SK-N-SH (cell line): ENCODE data around the gene SCAI. TPM values are rescaled to one million over a fixed set of nuclear protein-coding genes. Genes with fewer than 3 reads are reported as not detected.

Experiments used
- CTCF ChIA-PET: fragments of 300-600, 350-600 bp; formaldehyde crosslinking; extraction: SDS; loops from one replicate; lab custom pipeline; 2021; lab: Yijun Ruan, JAX
- POLR2A ChIA-PET: fragments of 350-600 bp; sonication (Branson Sonifier 250); formaldehyde crosslinking; extraction: SDS; loops from one replicate; lab custom pipeline; 2020; ENCODE audit warnings: antibody characterized with exemption, inconsistent platforms; lab: Yijun Ruan, JAX
- DNase-seq: peaks from one replicate; pipeline ENCODE4 v3.0.0; 2012
- H2AFZ ChIP-seq: fragments of 200-600 bp; sonication (generic); 2 replicates; pipeline ENCODE4 v1.8.1; 2016; ENCODE audit warnings: antibody characterized with exemption, mild to moderate bottlenecking, low read depth
- H3F3A ChIP-seq: fragments of 200-600 bp; sonication (generic); replicated peaks from 2 replicates; pipeline ENCODE3; 2016; ENCODE audit warnings: antibody characterized with exemption, mild to moderate bottlenecking; ENCODE audit not compliant: insufficient read depth
- H3K27ac ChIP-seq, 2 experiments: fragments of 200-500 bp in 1 of 2; fragments of 200-600 bp in 1 of 2; sonication (Bioruptor generic) in 1 of 2; sonication (generic), shearing (Covaris generic) in 1 of 2; 2 replicates each; pipeline versions ENCODE4 v1.5.1 to v1.6.1; 2014 to 2016; ENCODE audit warnings: low read depth in 2 of 2, inconsistent platforms in 1 of 2, low read length in 1 of 2, mild to moderate bottlenecking in 1 of 2, mixed read lengths in 1 of 2
- H3K27me3 ChIP-seq: fragments of 200-600 bp; sonication (generic), shearing (Covaris generic); 2 replicates; pipeline ENCODE4 v1.6.1; 2016; ENCODE audit warnings: mixed run types; ENCODE audit not compliant: insufficient read depth
- H3K36me3 ChIP-seq, 2 experiments: fragments of 200-500 bp in 1 of 2; fragments of 200-600 bp in 1 of 2; sonication (Bioruptor generic) in 1 of 2; sonication (generic) in 1 of 2; replicated peaks in 1 of 2; 2 replicates each; pipeline versions ENCODE3 to v1.5.1; 2014 to 2016; ENCODE audit warnings: low read length in 1 of 2, mild to moderate bottlenecking in 1 of 2; ENCODE audit not compliant: insufficient read depth in 2 of 2, control insufficient read depth in 1 of 2
- H3K4me1 ChIP-seq, 2 experiments: fragments of 200-500 bp in 1 of 2; fragments of 200-600 bp in 1 of 2; sonication (Bioruptor generic) in 1 of 2; sonication (generic), shearing (Covaris generic) in 1 of 2; 2 replicates each; pipeline versions ENCODE4 v1.5.1 to v1.6.1; 2014 to 2016; ENCODE audit warnings: low read depth in 1 of 2, low read length in 1 of 2, mixed run types in 1 of 2; ENCODE audit not compliant: insufficient read depth in 2 of 2, control insufficient read depth in 1 of 2
- H3K4me2 ChIP-seq: fragments of 200-600 bp; sonication (generic), shearing (Covaris generic); 2 replicates; pipeline ENCODE4 v1.6.1; 2017; ENCODE audit warnings: mixed run types
- H3K4me3 ChIP-seq, 2 experiments: fragments of 200-500 bp in 1 of 2; fragments of 200-600 bp in 1 of 2; sonication (Bioruptor generic) in 1 of 2; sonication (generic), shearing (Covaris generic) in 1 of 2; 2 replicates each; pipeline versions ENCODE4 v1.5.1 to v1.8.1; 2014 to 2016; ENCODE audit warnings: low read depth in 2 of 2, inconsistent platforms in 1 of 2, low read length in 1 of 2, mild to moderate bottlenecking in 1 of 2, mixed read lengths in 1 of 2, moderate library complexity in 1 of 2
- H3K79me2 ChIP-seq: fragments of 200-600 bp; sonication (generic); 2 replicates; pipeline ENCODE4 v1.8.1; 2017; ENCODE audit warnings: mild to moderate bottlenecking; ENCODE audit not compliant: insufficient read depth
- H3K9ac ChIP-seq: fragments of 200-600 bp; sonication (generic); 2 replicates; pipeline ENCODE4 v1.6.1; 2017; ENCODE audit warnings: mixed run types
- H3K9me2 ChIP-seq: fragments of 200-600 bp; sonication (generic); 2 replicates; pipeline ENCODE4 v1.6.1; 2017; ENCODE audit warnings: mixed run types
- H3K9me3 ChIP-seq: fragments of 200-600 bp; sonication (generic); 2 replicates; pipeline ENCODE4 v1.6.1; 2017; ENCODE audit warnings: mixed run types, mild to moderate bottlenecking, moderate library complexity
- H4K20me1 ChIP-seq: fragments of 200-600 bp; sonication (generic); 2 replicates; pipeline ENCODE4 v1.6.1; 2017; ENCODE audit warnings: mild to moderate bottlenecking, mixed run types; ENCODE audit not compliant: insufficient read depth
- ELF1 ChIP-seq: IDR thresholded peaks from 2 replicates; pipeline ENCODE4 v1.4.0; 2012
- FOXJ3 ChIP-seq: sonication (generic); formaldehyde crosslinking; IDR thresholded peaks from 2 replicates; pipeline ENCODE4 v1.5.1; 2020; ENCODE audit warnings: mild to moderate bottlenecking, missing genetic modification reagents
- FOXM1 ChIP-seq: IDR thresholded peaks from 2 replicates; pipeline ENCODE4 v1.4.0; 2012; ENCODE audit warnings: low read depth, mild to moderate bottlenecking
- MEF2A ChIP-seq: IDR thresholded peaks from 2 replicates; pipeline ENCODE4 v1.4.0; 2012; ENCODE audit warnings: low read depth, borderline replicate concordance
- MXI1 ChIP-seq: IDR thresholded peaks from 2 replicates; pipeline ENCODE4 v1.6.1; 2012; ENCODE audit warnings: mild to moderate bottlenecking, low read depth, low read length, improper control_type of control experiment
- NRF1 ChIP-seq: IDR thresholded peaks from 2 replicates; pipeline ENCODE4 v1.6.1; 2012; ENCODE audit warnings: low read depth, mild to moderate bottlenecking, low read length
- PBX3 ChIP-seq: IDR thresholded peaks from 2 replicates; pipeline ENCODE4; 2012
- POLR2AphosphoS5 ChIP-seq: IDR thresholded peaks from 2 replicates; pipeline ENCODE4 v1.6.1; 2012; ENCODE audit warnings: low read depth, low read length
- RCOR1 ChIP-seq: fragments of 150-350 bp; IDR thresholded peaks from 2 replicates; pipeline ENCODE4 v1.6.1; 2017; ENCODE audit warnings: antibody characterized with exemption, low read length
- RFX5 ChIP-seq: IDR thresholded peaks from 2 replicates; pipeline ENCODE4 v1.6.1; 2012; ENCODE audit warnings: mild to moderate bottlenecking, improper control_type of control experiment, low read length
- SMC3 ChIP-seq: IDR thresholded peaks from 2 replicates; pipeline ENCODE4 v1.6.1; 2012; ENCODE audit warnings: low read depth, low read length, improper control_type of control experiment
- TCF12 ChIP-seq: IDR thresholded peaks from 2 replicates; pipeline ENCODE4 v1.4.0; 2012
- WGBS: methylation state at CpG from one replicate; pipeline ENCODE4 v1.1.6; 2017; ENCODE audit warnings: low lambda C conversion rate; 5-methylcytosine and 5-hydroxymethylcytosine counted together
- polyA plus RNA-seq, 3 experiments: library from polyadenylated mRNA; depleted of rRNA; stranded (reverse); fragments of >200 nt; gene quantifications; 2 replicates each; pipeline ENCODE4 v1.2.3, GENCODE V29; 2012
- TF ChIP-seq, protein P1 (sequence below): IDR thresholded peaks from 2 replicates; pipeline ENCODE4 v1.6.1; 2012; ENCODE audit warnings: mild to moderate bottlenecking, low read depth, low read length, moderate library complexity
- TF ChIP-seq, protein P2 (sequence below): IDR thresholded peaks from 2 replicates; pipeline ENCODE4 v1.4.0; 2012; ENCODE audit warnings: low read depth

The SCAI gene
- polyA plus RNA-seq, 1 of the 3 experiments (the other 2 are of a cell fraction): 0.85 TPM

- no peak overlapping the region for H3K4me3 ChIP-seq
- WGBS: 93% methylated on average over 4 of the region's 4 CpGs
- no peaks in the 10 kb centered on the region for H3K79me2 ChIP-seq
- H3K4me2 ChIP-seq: no peak overlapping the region
- H2AFZ ChIP-seq: no peak overlapping the region
- H3K9me2 ChIP-seq: no peaks in the 10 kb centered on the region
- H3F3A ChIP-seq: peaks cover 6% of the 10 kb centered on the region
- no peak overlapping the region for H3K9ac ChIP-seq
- CTCF ChIA-PET: no interaction called here
- DNase-seq: no peak
- TF ChIP-seq RCOR1 (no peak), FOXJ3 (CRISPR knock-in tag) (no peak), MEF2A (no peak), NRF1 (no peak), SMC3 (no peak), POLR2AphosphoS5 (no peak)
- TF ChIP-seq, protein P1, sequence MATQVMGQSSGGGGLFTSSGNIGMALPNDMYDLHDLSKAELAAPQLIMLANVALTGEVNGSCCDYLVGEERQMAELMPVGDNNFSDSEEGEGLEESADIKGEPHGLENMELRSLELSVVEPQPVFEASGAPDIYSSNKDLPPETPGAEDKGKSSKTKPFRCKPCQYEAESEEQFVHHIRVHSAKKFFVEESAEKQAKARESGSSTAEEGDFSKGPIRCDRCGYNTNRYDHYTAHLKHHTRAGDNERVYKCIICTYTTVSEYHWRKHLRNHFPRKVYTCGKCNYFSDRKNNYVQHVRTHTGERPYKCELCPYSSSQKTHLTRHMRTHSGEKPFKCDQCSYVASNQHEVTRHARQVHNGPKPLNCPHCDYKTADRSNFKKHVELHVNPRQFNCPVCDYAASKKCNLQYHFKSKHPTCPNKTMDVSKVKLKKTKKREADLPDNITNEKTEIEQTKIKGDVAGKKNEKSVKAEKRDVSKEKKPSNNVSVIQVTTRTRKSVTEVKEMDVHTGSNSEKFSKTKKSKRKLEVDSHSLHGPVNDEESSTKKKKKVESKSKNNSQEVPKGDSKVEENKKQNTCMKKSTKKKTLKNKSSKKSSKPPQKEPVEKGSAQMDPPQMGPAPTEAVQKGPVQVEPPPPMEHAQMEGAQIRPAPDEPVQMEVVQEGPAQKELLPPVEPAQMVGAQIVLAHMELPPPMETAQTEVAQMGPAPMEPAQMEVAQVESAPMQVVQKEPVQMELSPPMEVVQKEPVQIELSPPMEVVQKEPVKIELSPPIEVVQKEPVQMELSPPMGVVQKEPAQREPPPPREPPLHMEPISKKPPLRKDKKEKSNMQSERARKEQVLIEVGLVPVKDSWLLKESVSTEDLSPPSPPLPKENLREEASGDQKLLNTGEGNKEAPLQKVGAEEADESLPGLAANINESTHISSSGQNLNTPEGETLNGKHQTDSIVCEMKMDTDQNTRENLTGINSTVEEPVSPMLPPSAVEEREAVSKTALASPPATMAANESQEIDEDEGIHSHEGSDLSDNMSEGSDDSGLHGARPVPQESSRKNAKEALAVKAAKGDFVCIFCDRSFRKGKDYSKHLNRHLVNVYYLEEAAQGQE: no peak
- TF ChIP-seq, protein P2, sequence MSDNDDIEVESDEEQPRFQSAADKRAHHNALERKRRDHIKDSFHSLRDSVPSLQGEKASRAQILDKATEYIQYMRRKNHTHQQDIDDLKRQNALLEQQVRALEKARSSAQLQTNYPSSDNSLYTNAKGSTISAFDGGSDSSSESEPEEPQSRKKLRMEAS: no peak
- H3K9me3 ChIP-seq: no peaks in the 10 kb centered on the region
- no peaks in the 10 kb centered on the region for H3K27me3 ChIP-seq
- H3K36me3 ChIP-seq: peaks cover 0 to 6% of the 10 kb centered on the region in 2 experiments
- no peaks in the 10 kb centered on the region for H4K20me1 ChIP-seq
- POLR2A ChIA-PET: no interaction called here
- no peak overlapping the region for H3K27ac ChIP-seq
- H3K4me1 ChIP-seq: no peaks in the 10 kb centered on the region
These were observed 162.9 kb downstream of the SCAI start for GRCh38 chr9:124980431-124980830.

DNA sequence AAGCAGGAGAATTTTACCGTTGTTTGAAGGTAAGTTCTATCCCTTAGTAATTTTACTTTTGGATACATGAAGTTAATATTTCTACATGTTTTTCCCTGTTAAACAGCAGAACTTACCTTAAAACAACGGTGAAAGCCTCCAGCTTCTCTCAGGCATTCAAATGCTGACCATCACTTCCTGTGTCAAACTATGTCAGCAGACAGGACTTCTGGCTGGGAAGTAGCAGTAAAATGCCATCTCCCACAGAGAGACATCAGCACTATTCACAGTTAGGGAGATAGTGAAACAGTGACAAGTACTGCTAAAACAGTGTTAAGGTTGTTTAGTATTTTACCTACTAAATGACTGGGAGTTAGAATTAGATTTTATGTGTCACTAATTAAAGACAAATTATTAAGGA is 168.2 kb downstream of the SCAI start:
- Histone ChIP-seq H3K9me3 (no peaks in the 10 kb centered on the region), H3K4me3 (no peak overlapping the region), H3K36me3 (peaks cover 5 to 6% of the 10 kb centered on the region in 2 experiments), H3K4me1 (no peaks in the 10 kb centered on the region), H3K9ac (no peak overlapping the region), H2AFZ (peak overlapping the region; percentile 64; the same call in 1 of the 2 replicates), H3K4me2 (no peak overlapping the region), H3K9me2 (no peaks in the 10 kb centered on the region), H3F3A (peaks cover under 1% of the 10 kb centered on the region), H3K27ac (no peak overlapping the region), H3K79me2 (no peaks in the 10 kb centered on the region), H3K27me3 (no peaks in the 10 kb centered on the region), H4K20me1 (no peaks in the 10 kb centered on the region)
- ChIA-PET POLR2A (no interaction called here), CTCF (no interaction called here)
- DNase-seq: no peak
- TF ChIP-seq RFX5 (no peak), FOXM1 (no peak), ELF1 (no peak), TCF12 (no peak), MXI1 (no peak), PBX3 (no peak)
- WGBS: 61% methylated on average over 2 of the region's 2 CpGs
